Activated T-cell treated with anti-CD3 and anti-CD28 coated beads, Interleukin-2, amount 50 U/mL, for 4 hours (primary cell): ENCODE measurements around the gene MS4A8. TPM values are rescaled to one million over a fixed set of nuclear protein-coding genes. Genes with fewer than 3 reads are reported as not detected.
"Not testable (repeated sequence)": the region's sequence is repeated elsewhere in the genome, so short reads cannot be mapped to it uniquely, and the experiment has no call there.

Experiments
- ATAC-seq, 2 donors: fragments of 200-7000 bp; cut with Tn5 transposase; one replicate each; pipeline ENCODE4 v1.10.0; 2021
- DNase-seq: peaks from one replicate; pipeline ENCODE4 v3.0.0-alpha.2; 2020
- H3K27me3 Mint-ChIP-seq: one replicate; pipeline ENCODE4 v1.8.0; 2021; ENCODE audit warnings: low read depth, mixed read lengths
- H3K36me3 Mint-ChIP-seq: one replicate; pipeline ENCODE4 v1.8.0; 2022; ENCODE audit warnings: mixed read lengths; ENCODE audit not compliant: insufficient read depth
- H3K4me1 Mint-ChIP-seq: one replicate; pipeline ENCODE4 v1.8.0; 2021; ENCODE audit warnings: low read depth, mixed read lengths
- H3K4me3 Mint-ChIP-seq: one replicate; pipeline ENCODE4 v1.8.0; 2021; ENCODE audit warnings: mild to moderate bottlenecking, moderate library complexity, mixed read lengths
- H3K9me3 Mint-ChIP-seq: one replicate; pipeline ENCODE4 v1.8.0; 2021; ENCODE audit warnings: mixed read lengths
- total RNA-seq, 3 donors: library from RNA; stranded (reverse); gene quantifications; one replicate each; pipeline ENCODE4 v1.2.1, GENCODE V29; 2021

The MS4A8 gene, protein sequence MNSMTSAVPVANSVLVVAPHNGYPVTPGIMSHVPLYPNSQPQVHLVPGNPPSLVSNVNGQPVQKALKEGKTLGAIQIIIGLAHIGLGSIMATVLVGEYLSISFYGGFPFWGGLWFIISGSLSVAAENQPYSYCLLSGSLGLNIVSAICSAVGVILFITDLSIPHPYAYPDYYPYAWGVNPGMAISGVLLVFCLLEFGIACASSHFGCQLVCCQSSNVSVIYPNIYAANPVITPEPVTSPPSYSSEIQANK
- not detected for total RNA-seq

DNA sequence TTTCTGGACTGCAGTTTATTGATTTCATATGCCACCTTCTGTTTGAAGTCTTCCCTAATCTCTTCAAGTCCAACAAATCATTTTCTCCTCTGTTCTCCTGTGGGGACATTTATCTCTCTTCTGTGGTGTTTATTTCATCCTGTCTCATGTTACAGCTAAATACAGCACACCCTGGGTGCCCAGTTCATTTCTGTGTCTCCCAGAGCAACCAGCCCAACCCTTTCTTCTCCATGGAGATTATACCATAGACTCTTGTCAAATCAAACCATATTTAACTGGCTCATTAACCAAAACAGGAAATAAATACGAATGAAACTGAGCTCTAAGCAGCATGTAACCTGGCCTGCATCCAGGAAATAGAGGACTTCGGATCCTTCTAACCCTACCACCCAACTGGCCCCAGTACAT, at the start of gene MS4A8:
TSS of gene MS4A8 (plus strand) at position 329 of the 408 bp plus-strand sequence. CDS start 1,249 bp downstream, outside the sequence.
- ATAC-seq (no peak), DNase-seq (no peak)
- H3K9me3 Mint-ChIP-seq = peaks cover 4% of the 10 kb centered on the region
- H3K4me1 Mint-ChIP-seq = no peaks in the 10 kb centered on the region
- H3K4me3 Mint-ChIP-seq = no peak within 1 kb of the TSS
- no peaks in the 10 kb centered on the region for H3K36me3 Mint-ChIP-seq
- H3K27me3 Mint-ChIP-seq = peaks cover 5% of the 10 kb centered on the region

DNA sequence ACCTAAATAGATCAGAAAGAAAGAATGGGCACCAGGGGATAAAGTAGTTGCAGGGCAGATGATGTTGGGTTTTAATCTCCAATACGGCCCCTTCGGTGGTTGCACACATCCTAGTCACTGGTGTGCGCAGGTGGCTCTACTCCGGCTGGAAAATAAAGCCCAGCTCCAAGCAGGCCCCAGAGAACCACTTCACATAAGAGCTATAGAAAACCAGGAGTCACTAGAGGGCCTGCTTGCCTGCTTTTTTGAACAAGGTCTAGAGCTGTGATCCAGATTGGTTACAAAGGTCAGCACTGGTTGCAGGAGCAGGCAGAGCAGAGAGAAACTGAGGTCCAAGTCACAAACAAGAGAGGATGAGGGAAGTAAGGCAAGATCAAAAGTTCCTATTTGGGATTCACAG, 41.5 kb upstream of the MS4A8 start:
- H3K27me3 Mint-ChIP-seq = peaks cover 15% of the 10 kb centered on the region
- no peaks in the 10 kb centered on the region for H3K4me1 Mint-ChIP-seq
- no peak overlapping the region for H3K4me3 Mint-ChIP-seq
- DNase-seq = no peak
- ATAC-seq = no peak
- H3K36me3 Mint-ChIP-seq = no peaks in the 10 kb centered on the region
- no peaks in the 10 kb centered on the region for H3K9me3 Mint-ChIP-seq

DNA sequence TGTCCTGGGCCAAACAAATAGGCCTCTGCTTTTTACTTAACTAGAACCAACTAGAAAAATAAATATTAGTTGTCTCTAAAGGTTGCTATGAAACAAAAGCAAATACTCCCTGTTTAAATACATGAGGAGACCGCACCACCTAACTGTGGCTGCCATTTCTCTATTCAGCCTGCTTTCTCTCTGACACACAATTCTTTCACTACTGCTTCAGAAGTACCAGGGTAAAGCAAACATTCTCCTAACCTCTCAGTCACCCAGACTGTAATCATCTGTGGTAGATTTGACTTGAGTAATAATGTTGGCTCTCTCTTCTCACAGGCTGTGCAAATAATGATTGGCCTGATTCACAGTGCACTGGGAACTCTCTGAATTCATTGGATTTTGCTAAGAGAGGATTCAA, 41.0 kb upstream of the MS4A8 start:
- Mint-ChIP-seq H3K4me3 (no peak overlapping the region), H3K4me1 (no peaks in the 10 kb centered on the region), H3K9me3 (no peaks in the 10 kb centered on the region), H3K27me3 (peaks cover 16% of the 10 kb centered on the region), H3K36me3 (no peaks in the 10 kb centered on the region)
- DNase-seq = no peak
- ATAC-seq = no peak

DNA sequence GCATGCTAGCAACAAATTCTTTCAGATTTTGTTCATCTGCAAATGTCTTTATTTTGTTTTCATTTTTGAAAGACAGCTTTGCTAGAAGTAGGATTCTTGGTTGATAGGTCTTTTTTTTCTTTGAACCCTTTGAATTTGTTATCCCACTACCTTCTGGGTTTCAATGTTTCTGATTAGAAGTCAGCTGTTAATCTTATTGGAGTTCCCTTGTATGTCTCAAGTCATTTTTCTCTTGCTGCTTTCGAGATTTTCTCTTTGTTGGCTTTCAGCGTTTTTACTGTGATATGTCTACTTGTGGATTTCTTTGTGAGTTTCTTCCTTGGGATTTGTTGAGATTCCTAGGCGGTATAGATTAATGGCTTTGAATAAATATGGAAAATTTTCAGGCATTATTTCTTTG, 27.2 kb upstream of the MS4A8 start:
- no peaks in the 10 kb centered on the region for H3K4me1 Mint-ChIP-seq
- H3K36me3 Mint-ChIP-seq = no peaks in the 10 kb centered on the region
- DNase-seq (no peak), ATAC-seq (no peak)
- peaks cover 33% of the 10 kb centered on the region for H3K9me3 Mint-ChIP-seq
- H3K27me3 Mint-ChIP-seq = peaks cover 10% of the 10 kb centered on the region
- H3K4me3 Mint-ChIP-seq = no peak overlapping the region

DNA sequence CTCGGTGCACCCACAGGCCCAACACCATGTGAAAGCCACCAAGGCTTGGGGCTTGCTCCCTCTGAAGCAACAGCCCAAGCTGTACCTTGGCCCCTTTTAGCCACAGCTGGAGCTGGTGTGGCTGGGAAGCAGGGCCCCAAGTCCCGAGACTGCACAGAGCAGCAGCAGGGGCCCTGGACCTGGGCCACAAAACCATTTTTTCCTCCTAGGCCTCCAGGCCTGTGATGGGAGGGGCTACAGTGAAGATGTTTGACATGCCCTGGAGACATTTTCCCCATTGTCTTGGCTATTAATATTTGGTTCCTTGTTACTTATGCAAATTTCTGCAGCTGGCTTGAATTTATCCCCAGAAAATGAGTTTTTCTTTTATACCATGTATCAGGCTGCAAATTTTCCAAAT, 21.2 kb upstream of the MS4A8 start:
- Mint-ChIP-seq H3K27me3 (peaks cover 23% of the 10 kb centered on the region), H3K9me3 (peaks cover 48% of the 10 kb centered on the region)
- ATAC-seq, H3K36me3 Mint-ChIP-seq, DNase-seq, H3K4me1 Mint-ChIP-seq, H3K4me3 Mint-ChIP-seq: not testable (repeated sequence)

DNA sequence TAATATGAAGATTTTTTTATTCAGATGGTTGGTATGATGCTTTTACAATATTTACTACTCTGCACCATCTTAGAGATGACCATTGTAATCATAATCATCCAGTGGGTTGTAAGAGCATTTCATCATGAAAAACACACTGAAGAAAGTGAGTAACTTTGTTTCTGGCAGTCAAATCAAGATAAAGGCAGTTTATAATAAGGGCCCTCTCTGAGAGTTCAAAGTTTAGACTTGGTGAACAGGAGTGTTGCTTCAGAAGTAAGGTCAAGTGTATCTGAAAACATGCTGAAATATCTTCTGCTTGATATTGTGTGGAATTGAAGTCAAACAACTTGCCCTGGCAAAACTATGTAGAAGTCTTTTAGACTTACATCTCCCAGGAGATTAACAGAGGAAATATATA, 19.5 kb upstream of the MS4A8 start:
- Mint-ChIP-seq H3K36me3 (no peaks in the 10 kb centered on the region), H3K27me3 (peaks cover 19% of the 10 kb centered on the region), H3K4me1 (no peaks in the 10 kb centered on the region), H3K4me3 (no peak overlapping the region), H3K9me3 (peaks cover 40% of the 10 kb centered on the region)
- ATAC-seq = no peak
- DNase-seq = no peak

DNA sequence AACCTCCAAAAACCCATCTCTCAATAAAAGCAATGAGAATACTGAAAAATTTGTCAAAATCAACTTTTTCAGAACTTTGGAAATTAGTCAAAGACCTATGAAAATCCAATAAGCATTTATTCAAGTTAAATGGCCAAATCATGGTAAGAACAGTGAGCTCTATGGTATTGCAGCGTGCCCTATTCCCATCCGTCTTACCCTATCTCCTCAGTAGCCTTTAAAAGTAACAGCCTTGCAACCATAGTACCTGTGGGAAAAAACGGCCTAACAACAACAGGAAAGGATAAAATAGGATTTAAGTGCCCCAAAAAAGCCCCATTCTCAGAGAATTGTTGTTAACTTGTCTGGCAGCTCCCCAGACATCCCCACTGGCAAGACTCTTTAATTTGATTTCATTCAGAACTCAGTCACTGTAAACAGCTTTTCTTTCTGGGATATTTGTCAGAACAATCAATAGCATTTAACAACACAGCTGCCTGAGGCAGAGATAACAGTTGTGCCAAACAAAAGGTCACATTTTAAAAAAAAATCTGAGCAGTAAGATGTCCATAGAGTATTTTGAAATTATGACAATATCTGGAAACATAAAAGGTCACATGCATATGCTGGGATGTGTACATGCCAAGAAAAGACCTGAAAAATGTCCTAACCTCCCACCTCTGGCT, 18.8 kb upstream of the MS4A8 start:
- ATAC-seq (no peak), DNase-seq (no peak)
- Mint-ChIP-seq H3K36me3 (no peaks in the 10 kb centered on the region), H3K27me3 (peaks cover 19% of the 10 kb centered on the region), H3K4me1 (no peaks in the 10 kb centered on the region), H3K4me3 (no peak overlapping the region), H3K9me3 (peaks cover 40% of the 10 kb centered on the region)

DNA sequence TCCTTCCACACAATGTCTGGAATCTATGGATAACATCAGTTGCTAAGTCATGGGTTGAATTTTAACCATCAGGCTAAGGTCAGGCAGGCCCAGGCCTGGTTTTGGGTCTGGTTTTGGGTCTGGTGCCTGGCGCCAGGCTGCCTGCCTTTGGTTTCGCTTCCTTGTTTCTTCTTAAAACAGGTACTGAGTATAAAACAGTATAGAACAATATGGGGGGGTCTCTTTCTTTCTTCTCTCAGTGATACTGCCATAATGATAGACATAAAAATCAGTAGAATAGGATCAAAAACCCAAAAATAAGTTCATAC, 14.9 kb upstream of the MS4A8 start:
- DNase-seq, H3K36me3 Mint-ChIP-seq, H3K4me1 Mint-ChIP-seq, ATAC-seq, H3K4me3 Mint-ChIP-seq: not testable (repeated sequence)
- H3K27me3 Mint-ChIP-seq = peaks cover 18% of the 10 kb centered on the region
- H3K9me3 Mint-ChIP-seq = peaks cover 13% of the 10 kb centered on the region

DNA sequence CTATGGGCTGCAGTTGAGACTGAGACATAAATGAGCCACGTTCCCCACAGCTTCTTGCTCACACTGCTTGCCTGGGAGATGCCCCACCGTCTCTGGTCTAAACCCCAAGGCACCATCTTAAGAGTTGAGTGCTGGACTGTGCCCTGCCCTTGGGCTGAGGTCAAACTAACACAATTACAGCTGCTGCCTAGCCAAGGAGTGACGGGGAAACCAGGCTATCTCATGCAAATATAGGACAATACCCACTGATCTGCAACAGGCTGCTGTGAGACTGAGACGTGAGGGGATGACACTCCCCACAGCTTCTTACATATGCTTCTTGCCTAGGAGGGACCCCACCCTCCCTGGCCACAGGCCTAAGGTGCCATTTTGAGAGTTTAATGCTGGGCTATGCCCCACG, 7.8 kb upstream of the MS4A8 start:
- DNase-seq = no peak
- Mint-ChIP-seq H3K9me3 (peaks cover 4% of the 10 kb centered on the region), H3K4me3 (no peak overlapping the region), H3K36me3 (no peaks in the 10 kb centered on the region), H3K4me1 (no peaks in the 10 kb centered on the region), H3K27me3 (peaks cover 13% of the 10 kb centered on the region)
- no peak for ATAC-seq

DNA sequence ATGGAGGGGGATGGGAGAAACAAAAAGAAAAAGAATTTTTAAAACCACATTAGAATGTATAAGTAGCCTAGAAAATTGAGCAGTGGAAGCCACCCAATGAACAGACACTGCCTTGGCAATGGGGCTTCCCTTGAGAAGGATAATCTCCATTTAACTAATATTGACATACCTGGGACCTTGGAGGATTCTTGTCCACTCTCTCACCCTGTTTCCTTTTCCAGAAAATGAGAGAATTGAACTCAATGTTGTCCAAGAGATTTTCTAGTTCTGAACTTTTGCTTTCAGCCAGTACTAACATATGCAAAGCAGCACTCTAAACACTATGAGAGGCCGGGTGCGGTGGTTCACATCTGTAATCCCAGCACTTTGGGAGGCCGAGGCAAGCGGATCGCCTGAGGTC, 524 bp downstream of the MS4A8 start:
- no peak overlapping the region for H3K4me3 Mint-ChIP-seq
- H3K4me1 Mint-ChIP-seq = no peaks in the 10 kb centered on the region
- no peak for DNase-seq
- no peaks in the 10 kb centered on the region for H3K36me3 Mint-ChIP-seq
- peaks cover 7% of the 10 kb centered on the region for H3K27me3 Mint-ChIP-seq
- no peak for ATAC-seq
- H3K9me3 Mint-ChIP-seq = peaks cover 3% of the 10 kb centered on the region

DNA sequence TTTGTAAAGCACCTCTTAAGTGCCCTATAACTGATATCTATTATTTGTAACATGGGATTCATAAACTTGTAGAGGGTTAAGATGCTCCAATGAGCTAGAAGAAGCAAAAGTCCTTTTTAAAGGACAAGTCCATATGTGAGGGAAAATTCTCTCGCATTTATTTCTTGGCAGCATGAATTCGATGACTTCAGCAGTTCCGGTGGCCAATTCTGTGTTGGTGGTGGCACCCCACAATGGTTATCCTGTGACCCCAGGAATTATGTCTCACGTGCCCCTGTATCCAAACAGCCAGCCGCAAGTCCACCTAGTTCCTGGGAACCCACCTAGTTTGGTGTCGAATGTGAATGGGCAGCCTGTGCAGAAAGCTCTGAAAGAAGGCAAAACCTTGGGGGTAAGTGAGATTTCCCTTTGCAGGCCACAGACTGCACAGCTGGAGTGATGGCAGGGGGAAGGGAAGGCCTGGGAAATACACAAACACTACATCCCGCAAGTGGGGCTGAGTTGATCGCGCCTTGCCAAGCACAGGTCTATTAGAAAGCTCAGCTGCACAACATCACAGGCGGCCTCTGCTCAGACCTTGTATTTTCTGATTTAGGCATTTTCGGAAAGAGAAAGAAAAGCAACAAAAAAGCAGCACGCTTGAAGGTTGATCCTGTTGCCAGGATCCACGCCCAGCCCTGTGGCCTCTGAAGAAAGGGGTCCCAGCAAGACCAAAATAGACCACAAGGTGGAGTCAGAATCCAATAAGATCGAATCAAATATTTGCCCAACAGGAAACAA, 1.5 kb downstream of the MS4A8 start:
- no peaks in the 10 kb centered on the region for H3K36me3 Mint-ChIP-seq
- DNase-seq = no peak
- H3K9me3 Mint-ChIP-seq = no peaks in the 10 kb centered on the region
- no peaks in the 10 kb centered on the region for H3K4me1 Mint-ChIP-seq
- no peak for ATAC-seq
- H3K27me3 Mint-ChIP-seq = peaks cover 4% of the 10 kb centered on the region
- no peak overlapping the region for H3K4me3 Mint-ChIP-seq

DNA sequence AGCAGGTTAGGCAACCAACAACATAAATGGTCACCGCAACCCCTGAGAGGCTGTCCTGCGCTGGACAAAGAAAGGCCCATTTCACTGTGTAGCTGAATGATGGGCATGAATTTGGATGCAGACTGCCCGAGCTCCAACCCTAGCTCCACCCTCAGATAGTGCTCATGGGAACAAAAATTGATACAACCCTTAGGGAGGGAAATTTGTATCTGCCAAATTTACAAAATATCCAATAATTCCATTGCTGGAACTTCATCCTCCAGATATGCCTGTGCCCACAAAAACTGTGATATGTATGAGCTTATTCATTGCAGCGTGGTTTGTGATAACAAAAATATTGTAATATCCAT, 2.0 kb downstream of the MS4A8 start:
- Mint-ChIP-seq H3K4me1 (no peaks in the 10 kb centered on the region), H3K36me3 (no peaks in the 10 kb centered on the region), H3K9me3 (no peaks in the 10 kb centered on the region), H3K4me3 (no peak overlapping the region), H3K27me3 (peaks cover 3% of the 10 kb centered on the region)
- ATAC-seq = no peak
- DNase-seq = no peak

DNA sequence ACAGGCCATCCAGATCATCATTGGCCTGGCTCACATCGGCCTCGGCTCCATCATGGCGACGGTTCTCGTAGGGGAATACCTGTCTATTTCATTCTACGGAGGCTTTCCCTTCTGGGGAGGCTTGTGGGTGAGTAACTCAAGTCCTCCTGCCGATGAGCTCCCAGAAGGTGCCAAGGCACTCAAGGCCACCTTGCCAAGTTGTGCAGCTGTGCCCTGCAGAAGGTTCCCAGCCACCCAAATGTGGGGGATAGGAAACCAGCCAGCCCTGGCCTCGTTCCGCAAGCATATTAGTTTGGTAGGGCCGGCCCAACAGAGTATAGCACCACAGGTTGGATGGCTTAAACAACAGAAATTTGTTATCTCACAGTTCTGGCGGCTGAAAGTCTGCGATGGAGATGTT, 4.0 kb downstream of the MS4A8 start:
- H3K9me3 Mint-ChIP-seq = no peaks in the 10 kb centered on the region
- DNase-seq = no peak
- H3K27me3 Mint-ChIP-seq = peaks cover 7% of the 10 kb centered on the region
- no peak overlapping the region for H3K4me3 Mint-ChIP-seq
- H3K36me3 Mint-ChIP-seq = no peaks in the 10 kb centered on the region
- no peak for ATAC-seq
- no peaks in the 10 kb centered on the region for H3K4me1 Mint-ChIP-seq

DNA sequence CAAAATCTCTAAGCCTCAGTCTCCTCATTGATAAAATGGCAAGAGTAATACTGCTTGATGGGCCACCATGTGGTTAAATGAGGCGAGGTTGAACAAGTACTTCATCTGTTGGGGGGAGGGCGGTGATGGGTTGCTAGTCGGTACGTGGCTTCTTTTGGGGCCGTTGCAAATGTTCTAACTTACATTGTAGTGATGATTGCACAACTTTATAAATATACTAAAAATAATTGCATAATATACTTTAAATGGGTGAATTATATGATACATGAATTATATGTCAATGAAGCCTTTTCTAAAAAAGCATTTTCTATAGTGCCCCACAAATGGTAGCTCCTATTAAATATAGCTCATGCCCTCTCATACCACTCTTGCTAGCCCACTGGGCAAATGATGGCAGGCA, 6.5 kb downstream of the MS4A8 start:
- H3K4me1 Mint-ChIP-seq = no peaks in the 10 kb centered on the region
- DNase-seq = no peak
- ATAC-seq = no peak
- no peak overlapping the region for H3K4me3 Mint-ChIP-seq
- no peaks in the 10 kb centered on the region for H3K36me3 Mint-ChIP-seq
- H3K27me3 Mint-ChIP-seq = peaks cover 7% of the 10 kb centered on the region
- no peaks in the 10 kb centered on the region for H3K9me3 Mint-ChIP-seq

DNA sequence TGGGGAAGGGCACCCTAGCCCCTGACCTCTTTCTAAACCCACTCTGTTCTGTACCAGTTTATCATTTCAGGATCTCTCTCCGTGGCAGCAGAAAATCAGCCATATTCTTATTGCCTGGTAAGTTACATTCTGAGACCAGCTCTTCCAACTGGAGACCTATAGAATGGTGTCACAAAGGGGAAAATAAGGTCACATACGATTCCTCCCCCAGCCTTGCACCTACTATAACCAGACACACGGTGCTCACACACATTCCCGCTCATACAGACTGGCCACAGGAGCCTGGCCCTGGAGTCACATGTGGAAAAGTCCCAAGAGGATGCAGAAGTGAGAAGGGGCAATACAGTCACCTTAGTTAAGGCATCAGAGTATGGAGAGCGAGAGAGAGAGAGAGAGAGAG, 7.5 kb downstream of the MS4A8 start:
- H3K9me3 Mint-ChIP-seq = no peaks in the 10 kb centered on the region
- H3K4me3 Mint-ChIP-seq = no peak overlapping the region
- H3K27me3 Mint-ChIP-seq = peaks cover 7% of the 10 kb centered on the region
- no peaks in the 10 kb centered on the region for H3K36me3 Mint-ChIP-seq
- ATAC-seq (no peak), DNase-seq (no peak)
- H3K4me1 Mint-ChIP-seq = no peaks in the 10 kb centered on the region
